ENCODE data around the gene KRTAP3-3.

- TF ChIP-seq CTCF (IDR thresholded peaks at IDR 0.05) (no peak), POLR2A (IDR thresholded peaks at IDR 0.05) (no peak)
Measured at GRCh38 chr17:41012326-41013120, 18.6 kb upstream of the KRTAP3-3 start.

Data from adrenal gland (tissue), 5 donors.